Measurements from ENCODE around the gene HSPA14.

The HSPA14 gene

GRCh38 chr10:14833106-14833505 is 5.0 kb upstream of the HSPA14 start:
- H3K36me3 ChIP-seq (ENCODE audit: insufficient read depth, low read length): peaks cover 3% of the 10 kb centered on the region; the same call in 1 of the 2 replicates
- H3K79me2 ChIP-seq (ENCODE audit: insufficient read depth, low read length): no peaks in the 10 kb centered on the region
- H3K27me3 ChIP-seq (ENCODE audit: insufficient read depth, low read length): no peaks in the 10 kb centered on the region
- no peaks in the 10 kb centered on the region for H3K9me3 ChIP-seq (ENCODE audit: low read length)
- no peaks in the 10 kb centered on the region for H4K20me1 ChIP-seq (ENCODE audit: insufficient read depth, low read length)
- no peak overlapping the region for H3K4me3 ChIP-seq (ENCODE audit: low read depth, low read length, poor library complexity, severe bottlenecking)
- H3K4me2 ChIP-seq (ENCODE audit: low read length): no peak overlapping the region
- TF ChIP-seq CTCF (IDR thresholded peaks at IDR 0.05; ENCODE audit: low read length) (no peak), EZH2 (IDR thresholded peaks at IDR 0.05; ENCODE audit: borderline replicate concordance, low read length) (no peak)
- no peaks in the 10 kb centered on the region for H3F3A ChIP-seq (ENCODE audit: insufficient read depth, low read length)
- H3K27ac ChIP-seq (ENCODE audit: low read depth, low read length, poor library complexity, severe bottlenecking): no peak overlapping the region
- peaks cover 11% of the 10 kb centered on the region for H3K4me1 ChIP-seq (ENCODE audit: insufficient read depth, low read length, severe bottlenecking)
- no peaks in the 10 kb centered on the region for H3K9me2 ChIP-seq (ENCODE audit: low read depth, low read length)
- no peak overlapping the region for H2AFZ ChIP-seq (ENCODE audit: low read length)
- H3K9ac ChIP-seq (ENCODE audit: low read length): no peak overlapping the region

- no peaks in the 10 kb centered on the region for H4K20me1 ChIP-seq (ENCODE audit: insufficient read depth, low read length)
Observed at GRCh38 chr10:14836208-14836607, 1.9 kb upstream of the HSPA14 start.

GRCh38 chr10:14837003-14837756 is 926 bp upstream of the HSPA14 start:
- no peak overlapping the region for H2AFZ ChIP-seq (ENCODE audit: low read length)
- H3K9me3 ChIP-seq (ENCODE audit: low read length): no peaks in the 10 kb centered on the region
- H3K4me1 ChIP-seq (ENCODE audit: insufficient read depth, low read length, severe bottlenecking): peaks cover 20% of the 10 kb centered on the region
- H3K36me3 ChIP-seq (ENCODE audit: insufficient read depth, low read length): peaks cover 26% of the 10 kb centered on the region
- peak overlapping the region; percentile 47 for H3K27ac ChIP-seq (ENCODE audit: low read depth, low read length, poor library complexity, severe bottlenecking)
- no peaks in the 10 kb centered on the region for H3K27me3 ChIP-seq (ENCODE audit: insufficient read depth, low read length)
- H3K79me2 ChIP-seq (ENCODE audit: insufficient read depth, low read length): peaks cover 25% of the 10 kb centered on the region
- peak overlapping the region; percentile 82 for H3K9ac ChIP-seq (ENCODE audit: low read length)
- H3K4me3 ChIP-seq (ENCODE audit: low read depth, low read length, poor library complexity, severe bottlenecking): peak overlapping the region; percentile 89
- H3K4me2 ChIP-seq (ENCODE audit: low read length): peak overlapping the region; percentile 93
- no peaks in the 10 kb centered on the region for H3F3A ChIP-seq (ENCODE audit: insufficient read depth, low read length)
- H4K20me1 ChIP-seq (ENCODE audit: insufficient read depth, low read length): no peaks in the 10 kb centered on the region
- H3K9me2 ChIP-seq (ENCODE audit: low read depth, low read length): no peaks in the 10 kb centered on the region
- no peak for TF ChIP-seq EZH2 (IDR thresholded peaks at IDR 0.05; ENCODE audit: borderline replicate concordance, low read length)
- no peak for TF ChIP-seq CTCF (IDR thresholded peaks at IDR 0.05; ENCODE audit: low read length)

More at GRCh38 chr10:14836208-14836607, 1.9 kb upstream of the HSPA14 start:
- no peak overlapping the region for H2AFZ ChIP-seq (ENCODE audit: low read length)
- peaks cover 16% of the 10 kb centered on the region for H3K36me3 ChIP-seq (ENCODE audit: insufficient read depth, low read length)
- H3K9me2 ChIP-seq (ENCODE audit: low read depth, low read length): no peaks in the 10 kb centered on the region
- peaks cover 25% of the 10 kb centered on the region for H3K79me2 ChIP-seq (ENCODE audit: insufficient read depth, low read length)
- no peak overlapping the region for H3K27ac ChIP-seq (ENCODE audit: low read depth, low read length, poor library complexity, severe bottlenecking)
- peaks cover 20% of the 10 kb centered on the region for H3K4me1 ChIP-seq (ENCODE audit: insufficient read depth, low read length, severe bottlenecking)
- H3K4me2 ChIP-seq (ENCODE audit: low read length): no peak overlapping the region
- H3F3A ChIP-seq (ENCODE audit: insufficient read depth, low read length): no peaks in the 10 kb centered on the region
- H3K27me3 ChIP-seq (ENCODE audit: insufficient read depth, low read length): no peaks in the 10 kb centered on the region
- TF ChIP-seq EZH2 (IDR thresholded peaks at IDR 0.05; ENCODE audit: borderline replicate concordance, low read length) (no peak), CTCF (IDR thresholded peaks at IDR 0.05; ENCODE audit: low read length) (no peak)
- no peak overlapping the region for H3K4me3 ChIP-seq (ENCODE audit: low read depth, low read length, poor library complexity, severe bottlenecking)
- no peaks in the 10 kb centered on the region for H3K9me3 ChIP-seq (ENCODE audit: low read length)
- no peak overlapping the region for H3K9ac ChIP-seq (ENCODE audit: low read length)

Data from OCI-LY1 (cell line).